ENCODE data around the gene THRB.

THRB gene

DNA sequence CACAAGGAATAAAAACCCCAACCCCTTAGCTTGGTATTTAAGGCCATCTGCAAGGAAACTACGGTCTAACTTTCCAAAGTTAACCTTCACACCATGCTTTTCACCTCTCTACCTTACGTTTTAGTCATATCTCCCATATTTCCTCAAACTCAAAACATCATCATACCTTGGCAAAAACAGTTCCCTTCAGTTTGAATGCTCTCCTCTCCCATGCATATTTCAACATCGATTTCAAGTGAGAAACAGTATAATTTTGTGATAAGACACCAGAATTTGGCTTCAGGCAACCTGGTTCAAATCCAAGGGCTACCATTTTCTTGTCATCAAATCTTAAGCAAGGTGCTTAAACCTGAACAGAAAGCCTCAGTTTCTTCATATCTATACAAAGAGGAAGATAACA lies 108.2 kb downstream of the THRB start:
- 90 to 91% methylated on average over 3 of the region's 3 CpGs for WGBS, 2 experiments
- Histone ChIP-seq H3K4me3 (ENCODE audit: insufficient read depth, low read depth, low read length) (no peak overlapping the region), H3K27me3 (ENCODE audit: control insufficient read depth, insufficient read depth, low read length, poor library complexity, severe bottlenecking) (no peaks in the 10 kb centered on the region), H3K9me3 (ENCODE audit: control insufficient read depth, low read length) (no peaks in the 10 kb centered on the region), H3K36me3 (ENCODE audit: control insufficient read depth, insufficient read depth, low read length) (no peaks in the 10 kb centered on the region), H3K4me1 (ENCODE audit: control insufficient read depth, insufficient read depth, low read length) (no peaks in the 10 kb centered on the region), H3K27ac (ENCODE audit: insufficient read depth, low read depth, low read length, poor library complexity, severe bottlenecking) (no peak overlapping the region)

DNA sequence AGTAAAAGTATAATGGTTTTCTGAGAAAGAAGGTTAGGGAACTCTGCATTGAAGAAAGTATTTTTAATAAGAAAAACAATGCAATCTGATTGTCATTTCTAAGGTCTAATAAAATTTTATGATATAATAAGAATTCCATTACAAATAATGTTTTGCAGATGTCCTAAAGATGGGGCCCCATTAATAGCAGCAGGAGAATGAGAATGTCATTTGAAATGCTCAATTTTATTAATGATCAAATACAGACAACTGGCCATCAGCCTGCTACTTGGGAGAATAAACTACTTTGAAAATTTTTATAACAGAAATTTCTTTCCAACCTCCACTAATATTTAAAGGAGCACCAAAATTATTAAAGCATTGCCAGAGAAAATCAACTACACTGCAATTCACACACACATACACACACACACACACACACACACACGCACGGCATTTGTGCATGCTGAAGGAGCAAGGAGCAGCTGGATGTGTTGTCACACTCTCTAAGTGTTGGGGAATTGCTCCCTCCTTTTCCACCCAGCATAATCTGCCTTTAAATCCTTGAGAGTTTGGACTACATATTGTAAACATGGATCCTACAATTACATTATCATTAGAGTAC lies 109.5 kb downstream of the THRB start:
- no peaks in the 10 kb centered on the region for H3K4me1 ChIP-seq (ENCODE audit: control insufficient read depth, insufficient read depth, low read length)
- no peaks in the 10 kb centered on the region for H3K36me3 ChIP-seq (ENCODE audit: control insufficient read depth, insufficient read depth, low read length)
- H3K27me3 ChIP-seq (ENCODE audit: control insufficient read depth, insufficient read depth, low read length, poor library complexity, severe bottlenecking), result no peaks in the 10 kb centered on the region
- H3K4me3 ChIP-seq (ENCODE audit: insufficient read depth, low read depth, low read length), result no peak overlapping the region
- H3K27ac ChIP-seq (ENCODE audit: insufficient read depth, low read depth, low read length, poor library complexity, severe bottlenecking), result no peak overlapping the region
- H3K9me3 ChIP-seq (ENCODE audit: control insufficient read depth, low read length), result no peaks in the 10 kb centered on the region
- 92 to 100% methylated on average over 2 of the region's 2 CpGs for WGBS, 2 experiments

DNA sequence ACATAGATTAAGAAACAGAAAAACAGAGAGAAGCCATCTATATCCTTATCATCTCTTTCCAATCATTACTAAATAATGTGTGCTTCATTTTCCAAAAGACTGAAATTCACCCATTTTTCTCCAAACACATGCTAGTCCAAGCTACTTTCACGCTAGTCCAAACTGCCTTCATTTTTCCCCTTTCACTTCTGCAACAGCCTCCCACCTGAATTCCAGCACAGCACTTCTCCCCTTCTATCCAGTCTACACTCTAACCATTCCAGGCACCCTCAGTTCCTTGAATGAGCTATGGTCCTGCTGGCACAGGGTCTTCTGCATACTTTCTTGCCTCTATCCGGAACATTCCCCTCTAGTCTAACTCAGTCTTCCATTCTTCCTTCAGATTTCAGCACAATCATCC lies 112.0 kb downstream of the THRB start:
- Histone ChIP-seq H3K27me3 (ENCODE audit: control insufficient read depth, insufficient read depth, low read length, poor library complexity, severe bottlenecking) (no peaks in the 10 kb centered on the region), H3K36me3 (ENCODE audit: control insufficient read depth, insufficient read depth, low read length) (no peaks in the 10 kb centered on the region), H3K9me3 (ENCODE audit: control insufficient read depth, low read length) (no peaks in the 10 kb centered on the region), H3K4me3 (ENCODE audit: insufficient read depth, low read depth, low read length) (no peak overlapping the region), H3K27ac (ENCODE audit: insufficient read depth, low read depth, low read length, poor library complexity, severe bottlenecking) (no peak overlapping the region), H3K4me1 (ENCODE audit: control insufficient read depth, insufficient read depth, low read length) (no peaks in the 10 kb centered on the region)
- 96 to 98% methylated on average over 2 of the region's 2 CpGs for WGBS, 2 experiments

GRCh38 chr3:24379936-24380335 lies 114.7 kb downstream of the THRB start:
- Histone ChIP-seq H3K36me3 (ENCODE audit: control insufficient read depth, insufficient read depth, low read length) (no peaks in the 10 kb centered on the region), H3K9me3 (ENCODE audit: control insufficient read depth, low read length) (no peaks in the 10 kb centered on the region), H3K27ac (ENCODE audit: insufficient read depth, low read depth, low read length, poor library complexity, severe bottlenecking) (no peak overlapping the region), H3K4me3 (ENCODE audit: insufficient read depth, low read depth, low read length) (no peak overlapping the region), H3K27me3 (ENCODE audit: control insufficient read depth, insufficient read depth, low read length, poor library complexity, severe bottlenecking) (no peaks in the 10 kb centered on the region), H3K4me1 (ENCODE audit: control insufficient read depth, insufficient read depth, low read length) (no peaks in the 10 kb centered on the region)

DNA sequence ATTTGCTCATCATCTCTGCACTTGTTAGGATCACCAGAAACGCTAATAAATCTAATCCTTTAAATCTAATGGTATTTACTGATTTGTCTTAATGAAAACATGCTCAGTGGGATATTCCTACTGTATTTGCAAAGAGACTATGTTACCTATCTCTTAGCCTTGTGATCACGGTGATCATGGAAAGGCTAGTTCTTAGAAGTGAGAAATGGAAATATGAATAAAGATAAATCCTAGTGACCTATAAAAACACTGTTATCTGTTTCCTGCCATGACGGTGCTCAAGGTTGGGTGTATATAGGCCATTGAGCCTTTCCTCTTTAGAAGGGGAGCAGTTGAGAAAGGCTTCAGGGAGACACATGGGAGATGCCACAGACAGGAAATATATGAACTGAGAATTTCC lies 116.3 kb downstream of the THRB start:
- Histone ChIP-seq H3K4me3 (ENCODE audit: insufficient read depth, low read depth, low read length) (no peak overlapping the region), H3K9me3 (ENCODE audit: control insufficient read depth, low read length) (no peaks in the 10 kb centered on the region), H3K4me1 (ENCODE audit: control insufficient read depth, insufficient read depth, low read length) (no peaks in the 10 kb centered on the region), H3K27ac (ENCODE audit: insufficient read depth, low read depth, low read length, poor library complexity, severe bottlenecking) (no peak overlapping the region), H3K36me3 (ENCODE audit: control insufficient read depth, insufficient read depth, low read length) (no peaks in the 10 kb centered on the region), H3K27me3 (ENCODE audit: control insufficient read depth, insufficient read depth, low read length, poor library complexity, severe bottlenecking) (no peaks in the 10 kb centered on the region)
- 90 to 98% methylated on average over 2 of the region's 3 CpGs for WGBS, 2 experiments

DNA sequence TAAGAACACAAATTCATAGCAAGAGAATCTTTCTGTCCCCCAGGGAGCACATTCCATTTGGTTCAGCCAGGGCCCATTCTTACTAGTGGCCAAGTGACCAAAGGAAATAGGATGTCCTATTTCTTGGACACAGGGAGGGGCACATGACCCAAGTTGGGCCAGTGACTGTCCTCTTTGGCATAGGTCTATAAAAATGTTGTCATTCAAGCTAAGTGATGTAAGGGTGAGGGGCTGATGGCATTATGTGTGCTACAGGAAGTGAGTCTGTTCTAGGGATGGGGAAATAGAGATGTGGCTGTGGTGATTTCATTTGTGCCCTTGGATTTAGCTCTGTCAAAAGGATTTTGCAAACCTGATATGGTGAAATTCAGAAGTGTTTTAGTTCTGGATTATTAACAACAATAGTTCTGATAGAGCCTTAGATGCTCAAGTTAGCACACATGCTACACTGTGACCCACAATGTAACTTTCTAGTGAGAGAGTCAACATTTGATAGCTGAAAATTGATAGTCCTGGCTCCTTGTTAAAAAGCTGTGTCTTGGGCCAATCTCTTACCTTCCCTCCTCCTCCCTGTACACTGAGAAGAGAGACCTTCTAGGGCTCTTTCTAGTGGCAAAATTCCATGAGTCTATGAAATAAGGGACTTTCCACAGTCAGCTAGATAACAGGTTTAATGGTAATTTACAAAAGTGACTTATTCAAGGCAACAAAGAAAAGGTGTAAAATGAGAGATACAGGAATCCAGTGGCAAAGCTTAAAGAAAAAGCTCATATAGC lies 117.2 kb downstream of the THRB start:
- Histone ChIP-seq H3K27me3 (ENCODE audit: control insufficient read depth, insufficient read depth, low read length, poor library complexity, severe bottlenecking) (no peaks in the 10 kb centered on the region), H3K9me3 (ENCODE audit: control insufficient read depth, low read length) (no peaks in the 10 kb centered on the region)

GRCh38 chr3:24375947-24376384 lies 118.7 kb downstream of the THRB start:
- Histone ChIP-seq H3K27ac (ENCODE audit: insufficient read depth, low read depth, low read length, poor library complexity, severe bottlenecking) (no peak overlapping the region), H3K27me3 (ENCODE audit: control insufficient read depth, insufficient read depth, low read length, poor library complexity, severe bottlenecking) (no peaks in the 10 kb centered on the region), H3K4me3 (ENCODE audit: insufficient read depth, low read depth, low read length) (no peak overlapping the region), H3K4me1 (ENCODE audit: control insufficient read depth, insufficient read depth, low read length) (no peaks in the 10 kb centered on the region), H3K36me3 (ENCODE audit: control insufficient read depth, insufficient read depth, low read length) (no peaks in the 10 kb centered on the region), H3K9me3 (ENCODE audit: control insufficient read depth, low read length) (no peaks in the 10 kb centered on the region)
- 93 to 94% methylated on average over 2 to 3 of the region's 3 CpGs for WGBS, 2 experiments

More for the DNA sequence above, 117.2 kb downstream of the THRB start:
- Histone ChIP-seq H3K4me3 (ENCODE audit: insufficient read depth, low read depth, low read length) (no peak overlapping the region), H3K4me1 (ENCODE audit: control insufficient read depth, insufficient read depth, low read length) (no peaks in the 10 kb centered on the region), H3K27ac (ENCODE audit: insufficient read depth, low read depth, low read length, poor library complexity, severe bottlenecking) (no peak overlapping the region), H3K36me3 (ENCODE audit: control insufficient read depth, insufficient read depth, low read length) (no peaks in the 10 kb centered on the region)

GRCh38 chr3:24374801-24375200 lies 119.8 kb downstream of the THRB start:
- Histone ChIP-seq H3K27me3 (ENCODE audit: control insufficient read depth, insufficient read depth, low read length, poor library complexity, severe bottlenecking) (no peaks in the 10 kb centered on the region), H3K9me3 (ENCODE audit: control insufficient read depth, low read length) (no peaks in the 10 kb centered on the region), H3K36me3 (ENCODE audit: control insufficient read depth, insufficient read depth, low read length) (no peaks in the 10 kb centered on the region), H3K27ac (ENCODE audit: insufficient read depth, low read depth, low read length, poor library complexity, severe bottlenecking) (no peak overlapping the region), H3K4me3 (ENCODE audit: insufficient read depth, low read depth, low read length) (no peak overlapping the region), H3K4me1 (ENCODE audit: control insufficient read depth, insufficient read depth, low read length) (no peaks in the 10 kb centered on the region)
- WGBS, 2 experiments, result 93% methylated on average over 1 of the region's 1 CpG; no CpG with 5 or more reads in 1 of the 2 experiments

- no peak overlapping the region for H3K27ac ChIP-seq (ENCODE audit: insufficient read depth, low read depth, low read length, poor library complexity, severe bottlenecking)
- 95 to 97% methylated on average over 9 of the region's 9 CpGs for WGBS, 2 experiments
- no peaks in the 10 kb centered on the region for H3K9me3 ChIP-seq (ENCODE audit: control insufficient read depth, low read length)
- H3K36me3 ChIP-seq (ENCODE audit: control insufficient read depth, insufficient read depth, low read length), result no peaks in the 10 kb centered on the region
- H3K4me3 ChIP-seq (ENCODE audit: insufficient read depth, low read depth, low read length), result no peak overlapping the region
- H3K4me1 ChIP-seq (ENCODE audit: control insufficient read depth, insufficient read depth, low read length), result no peaks in the 10 kb centered on the region
- no peaks in the 10 kb centered on the region for H3K27me3 ChIP-seq (ENCODE audit: control insufficient read depth, insufficient read depth, low read length, poor library complexity, severe bottlenecking)
Measured at GRCh38 chr3:24373198-24373959, 121.3 kb downstream of the THRB start.

GRCh38 chr3:24372559-24373197 lies 122.0 kb downstream of the THRB start:
- H3K27ac ChIP-seq (ENCODE audit: insufficient read depth, low read depth, low read length, poor library complexity, severe bottlenecking), result no peak overlapping the region
- H3K27me3 ChIP-seq (ENCODE audit: control insufficient read depth, insufficient read depth, low read length, poor library complexity, severe bottlenecking), result no peaks in the 10 kb centered on the region
- no peaks in the 10 kb centered on the region for H3K4me1 ChIP-seq (ENCODE audit: control insufficient read depth, insufficient read depth, low read length)
- H3K36me3 ChIP-seq (ENCODE audit: control insufficient read depth, insufficient read depth, low read length), result no peaks in the 10 kb centered on the region
- 91 to 94% methylated on average over 3 of the region's 3 CpGs for WGBS, 2 experiments
- no peak overlapping the region for H3K4me3 ChIP-seq (ENCODE audit: insufficient read depth, low read depth, low read length)
- no peaks in the 10 kb centered on the region for H3K9me3 ChIP-seq (ENCODE audit: control insufficient read depth, low read length)
